ENCODE data around the gene GEN1. TPM values are rescaled to one million over a fixed set of nuclear protein-coding genes. Genes with fewer than 3 reads are reported as not detected.

Gene GEN1
- total RNA-seq, 1 experiment from 2014 or later: 29.6 TPM

DNA sequence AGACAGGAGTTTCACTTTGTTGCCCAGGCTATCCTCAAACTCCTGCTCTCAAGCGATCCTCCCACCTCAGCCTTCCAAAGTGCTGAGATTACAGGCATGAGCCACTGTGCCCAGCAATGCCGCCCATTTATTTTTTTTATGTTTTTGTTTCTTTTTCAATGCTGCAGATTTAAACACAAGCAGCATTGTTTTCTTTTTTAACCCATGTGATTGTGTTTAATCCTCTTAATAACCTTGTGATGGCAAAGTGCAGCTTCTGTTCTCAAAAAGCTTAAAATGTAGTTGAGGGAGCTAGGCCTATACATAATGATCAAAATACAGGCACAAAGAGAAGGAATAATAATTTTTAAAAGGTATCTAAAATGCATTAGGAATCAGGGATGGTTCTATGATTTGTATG, 73.8 kb downstream of the GEN1 start:
- Mint-ChIP-seq H3K36me3 (ENCODE audit: insufficient read depth, unreplicated experiment) (no peaks in the 10 kb centered on the region), H3K27me3 (ENCODE audit: unreplicated experiment) (peaks cover 43% of the 10 kb centered on the region), H3K9me3 (ENCODE audit: low read depth, unreplicated experiment) (no peaks in the 10 kb centered on the region), H3K4me3 (ENCODE audit: low read depth, unreplicated experiment) (no peak overlapping the region), H3K4me1 (ENCODE audit: low read depth, unreplicated experiment) (peaks cover 7% of the 10 kb centered on the region), H3K27ac (ENCODE audit: unreplicated experiment) (no peak overlapping the region)
- DNase-seq: no peak
- TF ChIP-seq, protein P1, sequence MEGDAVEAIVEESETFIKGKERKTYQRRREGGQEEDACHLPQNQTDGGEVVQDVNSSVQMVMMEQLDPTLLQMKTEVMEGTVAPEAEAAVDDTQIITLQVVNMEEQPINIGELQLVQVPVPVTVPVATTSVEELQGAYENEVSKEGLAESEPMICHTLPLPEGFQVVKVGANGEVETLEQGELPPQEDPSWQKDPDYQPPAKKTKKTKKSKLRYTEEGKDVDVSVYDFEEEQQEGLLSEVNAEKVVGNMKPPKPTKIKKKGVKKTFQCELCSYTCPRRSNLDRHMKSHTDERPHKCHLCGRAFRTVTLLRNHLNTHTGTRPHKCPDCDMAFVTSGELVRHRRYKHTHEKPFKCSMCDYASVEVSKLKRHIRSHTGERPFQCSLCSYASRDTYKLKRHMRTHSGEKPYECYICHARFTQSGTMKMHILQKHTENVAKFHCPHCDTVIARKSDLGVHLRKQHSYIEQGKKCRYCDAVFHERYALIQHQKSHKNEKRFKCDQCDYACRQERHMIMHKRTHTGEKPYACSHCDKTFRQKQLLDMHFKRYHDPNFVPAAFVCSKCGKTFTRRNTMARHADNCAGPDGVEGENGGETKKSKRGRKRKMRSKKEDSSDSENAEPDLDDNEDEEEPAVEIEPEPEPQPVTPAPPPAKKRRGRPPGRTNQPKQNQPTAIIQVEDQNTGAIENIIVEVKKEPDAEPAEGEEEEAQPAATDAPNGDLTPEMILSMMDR (IDR thresholded peaks at IDR 0.05; ENCODE audit: unreplicated experiment): no peak
- BruUV-seq (replicated peaks): no TSS peak
- CTCF ChIA-PET: interaction anchor here (0.5 to 0.7 kb wide), 2 partner anchors 12 to 74 kb away, joined by 3 to 4 read pairs; partner anchors contain the start of genes GEN1 and SMC6
- intact Hi-C loops (cut with micrococcal nuclease; ENCODE audit: unreplicated experiment): no loop called here

DNA sequence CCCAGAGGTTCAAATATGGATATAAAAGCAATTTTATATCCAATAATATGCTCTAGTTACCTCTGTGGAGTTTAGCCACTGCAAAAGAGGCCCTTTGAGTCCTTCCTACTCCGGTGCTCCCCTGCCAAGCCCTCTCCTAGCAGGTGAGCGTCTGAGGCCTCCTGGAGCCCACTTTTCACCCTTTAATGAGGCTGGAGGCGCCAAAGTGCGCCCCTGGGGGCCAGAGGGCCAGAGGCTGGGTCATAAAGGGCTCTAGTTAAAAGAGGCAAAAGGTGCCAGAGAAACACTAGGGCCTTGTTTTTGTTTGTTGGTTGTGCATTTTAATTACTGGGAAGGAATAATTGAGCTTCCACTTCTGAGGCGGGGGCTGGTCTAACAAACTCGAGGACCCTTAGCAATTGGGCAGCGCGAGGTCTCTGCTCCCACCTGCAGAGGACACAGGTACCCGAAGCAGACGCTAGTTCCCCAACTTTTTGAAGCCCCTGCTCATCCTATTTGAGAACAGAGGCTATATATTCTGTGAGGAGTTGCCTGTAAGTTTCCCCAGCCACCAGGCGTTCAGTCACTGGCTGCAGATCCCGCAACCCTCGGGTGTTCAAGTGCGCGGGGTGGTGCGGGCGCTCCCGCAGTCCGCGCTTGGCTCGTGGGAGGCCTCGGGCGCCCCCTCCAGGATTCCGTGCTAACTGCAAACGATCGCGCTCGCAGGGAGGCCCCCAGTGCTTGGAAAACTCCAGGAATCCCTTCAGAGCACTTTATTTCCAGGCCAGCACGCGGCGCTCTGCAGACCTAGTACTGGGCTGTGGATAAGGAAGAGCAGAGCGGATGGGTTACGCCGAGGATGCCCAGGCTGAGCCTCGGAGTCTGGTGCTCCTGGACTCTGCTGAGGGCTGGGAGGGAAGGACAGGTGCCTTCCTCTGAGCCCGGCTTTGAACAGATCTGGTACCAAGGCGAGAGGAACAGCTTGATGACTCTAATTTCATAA, 76.4 kb downstream of the GEN1 start:
- TF ChIP-seq, protein P1 (IDR thresholded peaks at IDR 0.05; ENCODE audit: unreplicated experiment): peak; percentile 84
- Mint-ChIP-seq H3K27me3 (ENCODE audit: unreplicated experiment) (peaks cover 43% of the 10 kb centered on the region), H3K36me3 (ENCODE audit: insufficient read depth, unreplicated experiment) (no peaks in the 10 kb centered on the region), H3K4me3 (ENCODE audit: low read depth, unreplicated experiment) (peak overlapping the region; percentile 53), H3K27ac (ENCODE audit: unreplicated experiment) (no peak overlapping the region), H3K9me3 (ENCODE audit: low read depth, unreplicated experiment) (no peaks in the 10 kb centered on the region), H3K4me1 (ENCODE audit: low read depth, unreplicated experiment) (peaks cover 7% of the 10 kb centered on the region)
- no TSS peak for BruUV-seq (replicated peaks)
- CTCF ChIA-PET: no interaction called here
- DNase-seq: peak; percentile 86
- intact Hi-C loops (cut with micrococcal nuclease; ENCODE audit: unreplicated experiment): loop anchor here (2.0 to 5.0 kb wide), 2 partner anchors 73 to 112 kb away; no protein-coding TSS in a partner anchor

DNA sequence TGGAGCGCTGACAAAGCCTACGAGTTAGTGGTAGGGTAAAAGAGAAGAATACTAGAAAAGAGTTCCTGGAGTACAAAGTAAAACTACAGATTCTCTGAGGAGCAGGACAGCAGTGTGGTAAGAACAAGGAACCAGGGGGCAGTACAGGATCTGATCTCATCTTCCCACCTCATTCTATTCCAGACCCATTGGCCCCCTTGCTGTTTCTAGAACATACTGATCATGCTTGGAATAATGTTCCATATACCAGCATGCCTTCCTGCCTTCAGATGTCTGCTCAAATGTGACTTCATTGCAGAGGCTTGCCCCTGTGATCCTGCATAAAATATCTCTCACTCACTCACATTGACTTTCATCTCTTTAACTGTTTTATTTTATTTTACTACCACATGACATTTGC, 81.6 kb downstream of the GEN1 start:
- H3K4me3 Mint-ChIP-seq (ENCODE audit: low read depth, unreplicated experiment): no peak overlapping the region
- H3K36me3 Mint-ChIP-seq (ENCODE audit: insufficient read depth, unreplicated experiment): no peaks in the 10 kb centered on the region
- intact Hi-C loops (cut with micrococcal nuclease; ENCODE audit: unreplicated experiment): no loop called here
- H3K27me3 Mint-ChIP-seq (ENCODE audit: unreplicated experiment): peaks cover 23% of the 10 kb centered on the region
- no peak overlapping the region for H3K27ac Mint-ChIP-seq (ENCODE audit: unreplicated experiment)
- H3K9me3 Mint-ChIP-seq (ENCODE audit: low read depth, unreplicated experiment): no peaks in the 10 kb centered on the region
- peaks cover 6% of the 10 kb centered on the region for H3K4me1 Mint-ChIP-seq (ENCODE audit: low read depth, unreplicated experiment)
- CTCF ChIA-PET: no interaction called here
- no TSS peak for BruUV-seq (replicated peaks)
- no peak for DNase-seq
- TF ChIP-seq, protein P1 (IDR thresholded peaks at IDR 0.05; ENCODE audit: unreplicated experiment): no peak

Other genes with a start within 250 kb of the GEN1 start
- not detected in 2 replicates for gene RAD51AP2, start 235.7 kb upstream of the GEN1 start, total RNA-seq (2022)
- not detected in 2 replicates for gene VSNL1, start 213.4 kb upstream of the GEN1 start, total RNA-seq (2022)
- 29.6 and 31.6 TPM in 2 replicates for gene SMC6, start 328 bp upstream of the GEN1 start, total RNA-seq (2022)
- gene MSGN1, start 62.3 kb downstream of the GEN1 start, total RNA-seq (2022): not detected in 2 replicates
- 3.5 and 5.0 TPM in 2 replicates for gene KCNS3, start 124.5 kb downstream of the GEN1 start, total RNA-seq (2022)

Data from Calu3 (cell line).